NCI-H345 (cell line): Measurements from ENCODE around the gene SLC7A11.

Experiments
- DNase-seq: peaks from one replicate; lab custom pipeline; 2025; lab: John Stamatoyannopoulos, UW

The SLC7A11 gene

DNA sequence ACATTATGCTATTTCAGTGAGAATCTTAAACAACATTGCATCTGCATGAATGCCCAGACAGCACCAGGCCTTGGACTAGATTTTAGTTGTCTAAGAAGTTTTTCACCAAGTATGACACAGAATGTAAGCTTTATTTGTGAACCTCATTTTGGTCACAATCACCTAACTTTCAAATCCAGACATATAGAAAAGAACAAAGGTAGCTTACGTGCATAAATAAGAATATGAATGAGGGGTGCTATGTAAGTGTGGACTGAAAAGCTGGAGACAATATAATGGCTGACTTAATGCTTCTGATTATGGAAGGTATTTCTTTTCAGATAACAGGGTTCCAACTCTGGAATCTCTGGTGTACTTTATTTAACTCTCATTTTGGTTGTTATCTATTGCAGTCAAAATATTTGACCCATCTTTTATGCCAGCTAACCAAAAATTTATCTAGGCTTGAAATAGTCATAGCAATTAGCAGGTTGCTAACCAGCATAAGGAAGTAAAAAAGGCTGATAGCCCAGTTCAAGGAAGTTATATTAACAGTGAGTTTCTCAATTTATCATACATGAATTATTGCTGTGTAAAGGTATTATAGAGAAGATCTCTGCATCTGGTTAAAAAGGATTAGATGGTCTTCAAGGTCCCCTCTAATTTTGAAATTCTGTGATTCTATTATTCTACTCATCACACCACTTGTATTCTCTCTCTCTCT, 36.5 kb downstream of the SLC7A11 start:
- no peak for DNase-seq

DNA sequence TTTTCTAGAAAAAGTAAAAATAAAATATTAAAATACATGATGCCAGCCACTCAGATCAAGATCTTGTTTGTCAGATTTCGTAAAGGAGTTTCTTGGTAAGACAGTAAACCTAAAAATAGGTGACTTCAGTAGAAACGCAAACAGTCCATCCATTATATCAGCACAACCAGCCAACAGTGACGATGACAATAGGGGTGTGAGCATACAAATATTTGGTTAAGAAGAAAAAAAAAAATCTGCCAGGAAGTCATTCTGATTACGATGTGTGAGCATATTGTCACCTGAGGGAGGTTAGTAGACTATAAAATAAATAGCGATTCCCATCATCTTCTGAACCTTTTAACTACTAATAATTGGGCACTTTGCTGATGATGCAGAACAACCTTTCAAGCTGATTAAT, 37.6 kb downstream of the SLC7A11 start:
- peak; percentile 78 for DNase-seq

DNA sequence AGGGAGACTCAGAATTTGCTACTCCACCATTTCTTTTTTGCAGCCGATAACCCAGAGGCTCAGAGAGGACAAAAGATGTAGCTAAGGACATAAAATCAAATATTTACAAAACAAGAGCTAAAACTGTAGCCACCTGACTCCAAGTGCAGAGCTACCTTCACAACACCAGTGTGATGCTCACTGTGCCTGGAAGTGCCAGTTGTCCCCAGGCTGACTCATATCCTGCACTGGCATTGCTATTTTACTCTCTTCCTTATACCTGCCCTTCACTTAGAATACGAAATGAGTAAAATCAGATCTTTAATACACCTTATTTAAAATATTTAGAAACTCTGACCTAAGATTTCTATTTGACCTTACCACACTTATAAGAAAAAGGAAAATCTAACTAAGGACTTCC, 39.5 kb downstream of the SLC7A11 start:
- DNase-seq: no peak

DNA sequence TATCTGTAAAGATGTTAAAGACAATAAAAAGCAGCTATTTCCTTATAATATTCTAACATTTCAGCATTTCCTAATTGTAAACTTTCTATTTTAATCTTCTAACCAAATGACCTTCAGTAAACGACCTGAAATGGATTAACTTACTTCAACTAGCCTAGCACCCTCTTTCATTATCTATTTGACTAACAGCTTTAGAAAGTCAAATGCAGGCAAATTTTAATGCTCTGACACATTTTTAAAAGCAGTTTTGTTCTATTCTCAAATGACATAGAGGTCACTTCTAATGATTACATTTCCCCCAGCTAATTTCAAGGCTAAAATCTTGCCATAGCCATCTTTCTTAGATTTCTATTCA, 41.9 kb downstream of the SLC7A11 start:
- no peak for DNase-seq

DNA sequence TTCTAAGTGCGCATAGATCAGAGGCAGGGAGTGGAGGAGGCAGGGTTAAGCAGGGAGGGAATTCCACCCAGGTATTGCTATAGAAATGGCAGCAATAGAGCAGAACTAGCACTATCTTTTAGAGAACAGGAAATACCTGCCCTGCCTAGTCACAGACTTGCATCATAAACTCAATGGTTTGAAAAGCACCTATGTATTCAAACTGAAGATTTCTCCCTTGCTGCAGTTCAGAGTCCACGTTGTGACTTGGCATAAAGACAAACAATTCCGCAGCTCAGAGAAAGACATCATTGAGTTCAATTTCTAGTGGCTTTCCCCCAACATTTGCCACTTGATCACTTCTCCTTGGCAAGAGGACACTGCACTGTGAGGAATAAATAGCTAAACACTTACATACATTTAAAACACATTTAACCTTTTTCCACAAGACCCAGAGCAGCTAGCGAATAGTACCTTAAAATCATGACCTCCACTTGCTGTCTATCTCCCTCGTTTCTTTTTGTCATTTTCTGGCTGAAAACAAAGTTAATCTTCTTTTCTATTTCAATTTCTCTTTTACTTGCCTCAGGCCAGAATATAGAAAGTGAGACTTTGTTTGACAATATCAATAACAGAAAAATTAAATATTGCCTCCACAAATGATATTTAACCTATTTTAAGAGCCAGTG, 42.4 kb downstream of the SLC7A11 start:
- DNase-seq: peak; percentile 48

DNA sequence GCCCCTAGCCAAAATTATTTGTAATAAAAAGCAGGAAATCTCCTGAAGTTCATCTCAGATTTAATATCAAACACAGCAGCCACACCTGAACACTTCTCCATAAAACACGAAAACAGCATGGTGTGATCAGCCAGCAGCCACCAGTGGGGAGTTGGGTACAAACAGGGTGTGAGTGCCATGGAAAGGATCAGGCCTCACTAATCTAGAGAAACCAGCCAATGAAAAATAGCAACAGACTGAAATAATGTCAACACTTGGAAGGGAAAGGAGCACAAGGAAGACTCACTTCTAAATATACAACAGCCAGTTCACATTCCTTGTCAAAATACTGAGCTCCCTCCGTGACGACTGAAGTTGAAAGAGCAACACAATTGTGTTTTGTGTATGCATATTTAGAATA, 46.0 kb downstream of the SLC7A11 start:
- no peak for DNase-seq

DNA sequence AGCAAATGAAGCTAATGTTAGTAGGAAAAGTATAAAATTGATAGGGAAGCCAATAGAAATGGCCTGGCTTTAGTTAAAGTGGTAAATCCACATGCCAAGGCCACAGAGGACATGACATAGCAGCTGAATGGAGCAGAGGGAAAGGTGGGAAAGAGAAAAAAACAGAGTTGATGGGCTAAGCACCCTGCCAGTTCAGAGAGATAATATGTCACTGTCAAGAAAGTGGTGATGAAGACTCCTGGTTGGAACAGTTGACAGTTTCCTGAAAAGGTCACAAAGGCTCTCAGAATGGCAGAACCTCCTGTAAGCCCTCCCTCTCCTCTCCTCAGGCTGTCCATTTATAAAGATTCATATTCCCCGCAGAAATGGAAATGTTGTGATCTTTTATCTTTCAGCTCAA, 48.2 kb downstream of the SLC7A11 start:
- no peak for DNase-seq

DNA sequence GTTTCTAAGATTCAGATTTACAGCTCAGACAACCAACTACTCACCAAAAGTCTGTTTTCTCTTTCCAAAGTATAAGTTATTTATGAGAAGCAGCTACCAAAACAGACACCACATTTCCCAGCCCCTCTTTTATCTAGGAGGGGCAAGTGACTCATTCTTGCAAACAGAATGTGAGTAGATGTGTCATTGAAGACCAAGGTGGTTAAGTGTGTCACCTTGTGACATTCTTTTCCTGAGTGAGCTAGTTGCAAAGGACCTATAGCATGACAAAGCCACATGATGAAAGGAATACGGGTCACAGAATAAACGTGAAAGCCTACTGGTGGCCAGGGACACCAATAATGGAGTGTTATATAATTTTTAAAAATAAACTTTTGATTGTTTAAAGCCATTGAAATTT, 50.0 kb downstream of the SLC7A11 start:
- DNase-seq: no peak

DNA sequence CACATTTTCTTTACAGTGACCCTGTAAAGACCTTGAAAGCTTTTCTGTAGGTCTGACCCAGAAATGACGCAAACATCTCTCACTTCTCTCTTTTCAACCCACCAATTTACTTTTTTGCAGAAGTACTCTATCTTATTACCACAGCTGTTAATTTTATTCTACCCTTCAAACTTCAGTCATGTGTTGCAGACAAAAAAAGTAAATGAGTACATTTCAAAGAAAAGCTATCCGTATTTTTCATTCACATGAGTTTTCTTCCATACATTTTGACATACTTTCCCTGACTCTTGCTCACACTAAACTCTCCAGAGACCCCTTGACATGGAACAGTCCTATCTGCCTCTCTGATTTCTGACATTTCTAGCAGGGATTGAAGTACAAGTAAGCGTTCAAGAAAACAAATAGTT, 51.7 kb downstream of the SLC7A11 start:
- no peak for DNase-seq

DNA sequence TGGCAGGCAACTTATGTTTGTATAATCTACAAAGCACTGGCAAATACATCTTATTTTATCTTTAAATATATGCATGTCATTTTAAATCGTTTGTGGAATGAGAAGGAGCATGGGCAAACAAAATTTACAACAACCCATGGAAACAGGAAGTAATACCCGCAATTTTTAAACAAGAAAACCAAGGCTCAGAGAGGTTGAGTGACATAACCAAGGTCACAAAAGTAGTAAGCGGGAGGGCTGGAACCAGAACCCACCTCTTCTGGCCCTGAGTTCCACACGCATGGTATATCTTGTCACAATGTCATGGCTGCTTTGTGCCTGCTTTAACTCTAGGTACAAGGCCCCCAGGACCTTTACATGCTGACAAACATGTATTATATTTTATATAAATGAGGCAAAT, 52.9 kb downstream of the SLC7A11 start:
- no peak for DNase-seq

DNA sequence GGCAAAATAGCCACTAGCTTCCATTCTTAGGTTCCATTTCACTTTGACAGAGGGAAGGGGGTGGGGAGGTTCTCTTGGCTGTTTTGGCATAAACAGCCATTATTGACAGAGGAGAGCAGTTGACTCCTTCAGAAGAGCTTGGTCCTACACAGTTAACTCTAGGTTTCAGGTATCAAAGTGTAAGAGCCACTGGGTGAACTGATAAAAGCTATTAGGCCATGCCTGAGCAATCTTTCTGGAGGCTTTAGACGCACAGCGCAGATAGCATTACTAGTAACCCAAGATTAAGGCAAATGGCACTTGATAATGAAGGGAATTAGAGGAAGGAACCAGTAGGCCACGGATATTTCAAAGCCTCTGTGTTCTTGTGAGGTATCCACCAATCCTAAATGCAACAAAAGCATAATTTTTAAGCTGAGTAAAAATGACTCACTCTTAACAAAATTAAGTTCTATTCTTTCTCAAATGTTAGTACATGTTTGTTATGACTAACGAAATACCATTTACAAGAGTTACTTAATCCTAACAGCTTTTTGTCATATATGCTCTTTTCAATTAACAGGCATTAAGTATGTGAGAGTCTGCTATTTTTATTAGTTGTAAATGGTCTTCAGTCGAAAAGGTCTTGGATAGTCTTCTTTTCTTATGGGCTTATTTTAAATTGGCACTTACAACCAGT, 53.6 kb downstream of the SLC7A11 start:
- DNase-seq: no peak

DNA sequence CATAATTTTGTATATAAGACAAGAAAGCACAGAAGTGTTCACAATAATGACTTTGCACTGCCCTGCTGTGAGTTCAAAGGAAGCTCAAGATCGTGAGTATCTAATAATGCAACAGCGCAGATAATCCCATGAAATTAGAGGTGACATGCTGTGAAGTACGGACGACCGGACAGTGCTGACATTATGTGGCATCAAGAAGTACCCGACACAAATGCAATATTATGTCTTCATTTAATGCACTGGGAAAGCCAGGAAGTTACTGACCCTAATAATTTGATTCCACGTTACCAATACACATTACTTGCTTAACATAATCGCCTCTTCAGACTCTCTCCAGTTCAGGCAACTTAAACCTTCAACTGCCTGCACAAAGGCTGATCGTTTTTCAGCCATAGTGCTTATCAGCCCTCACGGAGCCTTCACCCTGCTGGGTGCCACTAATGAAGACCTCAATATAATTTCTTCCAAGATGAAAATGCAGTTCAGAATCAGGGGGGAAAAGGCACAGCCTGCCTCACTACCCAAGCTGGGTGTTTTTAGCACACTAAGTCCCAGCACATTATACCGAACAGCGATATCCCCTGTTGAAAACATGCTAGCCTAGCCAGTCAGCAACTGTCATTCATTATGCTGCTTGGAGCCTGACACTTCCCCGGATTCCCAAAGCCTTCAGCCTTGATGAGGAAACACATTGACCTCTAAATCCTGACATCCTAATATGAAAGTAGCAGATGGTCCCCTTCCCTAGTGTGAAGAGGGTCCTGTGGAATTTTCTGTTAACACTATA, 56.1 kb downstream of the SLC7A11 start:
- DNase-seq: no peak

DNA sequence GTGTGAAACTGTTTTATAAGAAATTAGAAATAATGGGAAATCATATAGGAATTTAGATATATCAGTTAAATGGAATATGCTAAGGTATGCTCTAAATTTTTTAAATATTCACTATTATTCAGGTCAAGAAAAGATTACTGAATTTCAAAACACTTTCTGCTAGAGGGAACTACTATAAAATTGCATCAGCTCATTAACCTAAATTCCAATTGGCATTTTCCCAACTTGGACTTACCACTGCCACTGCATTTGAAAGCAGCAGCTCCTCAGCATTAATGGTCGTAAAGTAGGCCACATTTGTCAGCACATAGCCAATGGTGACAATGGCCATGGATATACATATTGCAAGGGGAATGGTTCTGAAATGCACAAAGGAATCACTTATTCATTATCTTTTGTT, 57.3 kb downstream of the SLC7A11 start:
- DNase-seq: no peak

DNA sequence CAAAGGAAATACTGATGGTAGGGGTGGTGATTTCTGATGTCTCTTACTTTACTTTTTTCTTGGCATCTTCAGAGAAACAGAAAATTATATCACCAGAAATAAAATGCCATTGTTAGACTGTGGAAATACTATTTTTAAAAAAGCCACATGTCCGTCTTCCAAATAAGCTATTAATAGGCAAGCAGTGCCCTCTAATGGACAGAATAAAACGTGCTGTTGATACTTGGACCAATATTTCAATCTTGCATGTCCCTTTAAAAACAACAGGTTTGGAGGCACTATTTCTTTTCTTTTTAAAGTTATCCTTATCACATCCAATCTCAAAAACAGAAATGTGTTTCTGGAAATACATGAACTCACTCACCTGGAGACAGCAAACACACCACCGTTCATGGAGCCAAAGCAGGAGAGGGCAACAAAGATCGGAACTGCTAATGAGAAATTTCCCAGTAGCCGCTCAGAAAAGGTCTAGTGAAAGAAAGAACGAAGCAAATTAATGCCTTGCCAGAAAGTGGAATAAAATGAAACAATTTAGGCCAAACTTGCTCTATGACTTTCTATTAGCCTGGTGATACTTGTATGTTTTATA, 59.2 kb downstream of the SLC7A11 start:
- peak; percentile 32 for DNase-seq

DNA sequence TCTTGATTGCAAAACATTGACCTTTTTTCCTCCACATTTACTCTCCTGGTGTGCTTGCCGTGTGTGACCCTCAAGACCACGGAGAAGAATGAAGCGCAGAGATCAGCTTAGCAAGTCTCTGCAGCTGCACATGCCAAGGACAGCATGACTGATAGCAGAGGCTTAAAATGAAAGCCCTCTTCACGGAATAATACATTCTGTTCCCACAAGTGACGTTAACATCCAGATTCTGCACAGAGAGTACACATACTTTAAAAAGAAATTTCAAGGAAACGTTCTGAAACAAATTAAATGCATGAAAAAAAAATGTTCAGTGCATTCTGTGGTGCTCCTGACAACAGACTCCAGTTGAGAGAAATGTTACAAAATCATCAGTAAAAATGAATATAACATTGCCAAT, 60.9 kb downstream of the SLC7A11 start:
- DNase-seq: no peak

DNA sequence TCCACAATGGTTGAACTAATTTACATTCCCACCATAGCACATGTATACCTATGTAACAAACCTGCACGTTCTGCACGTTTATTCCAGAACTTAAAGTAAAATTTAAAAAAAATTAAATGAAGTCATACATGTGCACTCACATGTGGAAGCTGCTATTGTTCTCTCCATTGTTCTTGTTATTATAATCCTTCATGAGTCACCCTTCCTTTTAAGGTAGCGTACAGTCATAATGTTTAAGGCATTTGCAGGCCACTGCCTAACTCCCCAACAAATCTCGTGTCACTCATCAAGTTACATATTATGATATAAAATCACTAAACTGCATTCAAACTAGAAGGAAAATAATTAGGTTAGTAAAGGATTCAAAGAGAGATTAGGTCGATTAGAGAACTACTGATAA, 63.6 kb downstream of the SLC7A11 start:
- no peak for DNase-seq

DNA sequence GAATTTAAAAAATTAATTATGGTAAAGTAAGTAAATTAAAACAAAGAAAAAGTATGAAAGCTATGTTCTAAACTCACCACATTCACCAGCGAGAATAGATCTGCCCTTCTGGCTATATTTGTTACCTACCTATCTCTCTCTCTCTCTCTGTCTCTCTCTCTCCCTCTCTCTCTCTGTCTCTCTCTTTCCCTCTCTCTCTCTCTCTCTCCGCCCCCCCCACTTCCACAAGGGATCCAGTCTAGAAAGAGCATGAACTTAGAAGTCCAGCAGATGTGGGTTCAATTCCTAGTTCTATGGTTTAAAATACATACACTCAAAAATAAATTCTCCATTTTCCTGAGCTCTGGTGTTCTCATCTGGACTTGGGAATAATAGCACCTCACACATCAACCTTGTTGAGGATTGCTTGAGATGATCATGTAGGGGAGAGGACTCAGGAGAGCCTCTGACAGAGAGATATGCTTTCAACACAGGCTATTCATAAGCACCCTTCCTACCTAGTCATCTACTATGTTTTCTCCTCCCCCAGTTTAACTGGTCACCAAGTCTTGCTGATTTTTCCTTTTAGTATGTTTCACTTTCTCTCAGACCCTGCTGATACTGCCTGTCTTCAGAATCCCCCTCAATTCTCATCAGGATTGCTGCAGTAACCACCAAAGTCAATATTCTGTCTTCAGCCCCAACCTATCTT, 64.7 kb downstream of the SLC7A11 start:
- DNase-seq: no peak

DNA sequence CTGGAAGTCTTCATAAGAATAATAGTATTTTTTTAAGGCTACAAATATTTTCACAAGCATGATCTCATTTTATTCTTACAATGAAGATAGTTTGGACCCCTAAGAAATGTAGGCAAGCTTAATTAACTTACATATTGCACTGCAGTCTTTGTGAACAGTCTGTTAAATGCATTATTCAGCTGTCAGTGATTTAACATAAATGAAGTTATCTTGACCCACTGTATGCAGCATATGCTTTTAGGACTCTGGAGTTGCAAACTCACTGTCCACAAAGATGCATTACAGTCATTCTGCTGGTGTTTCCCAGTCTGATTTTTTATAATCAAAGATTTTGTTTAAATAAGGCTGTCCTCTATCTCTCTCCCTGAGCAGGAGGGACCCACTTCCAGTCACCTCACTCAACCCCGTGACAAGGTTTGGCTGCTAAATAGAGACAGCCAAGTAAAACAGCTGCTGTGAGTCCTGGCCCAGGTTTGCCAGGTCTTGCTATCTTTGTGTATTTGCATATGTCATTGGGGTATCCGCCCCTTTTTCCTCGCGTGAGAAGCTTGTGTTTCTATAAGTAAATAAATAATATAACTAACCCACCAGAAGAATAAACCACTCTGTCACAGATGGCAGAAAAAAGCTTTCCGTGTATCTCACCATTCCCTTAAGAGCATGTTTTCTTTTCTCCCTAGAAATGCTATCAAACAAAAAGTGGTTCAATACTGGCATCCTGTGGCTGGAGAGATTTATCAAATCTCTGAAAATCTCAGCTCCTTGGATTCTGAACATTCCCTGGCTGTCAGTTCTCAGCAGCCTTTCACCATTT, 67.0 kb downstream of the SLC7A11 start:
- DNase-seq: peak; percentile 85

DNA sequence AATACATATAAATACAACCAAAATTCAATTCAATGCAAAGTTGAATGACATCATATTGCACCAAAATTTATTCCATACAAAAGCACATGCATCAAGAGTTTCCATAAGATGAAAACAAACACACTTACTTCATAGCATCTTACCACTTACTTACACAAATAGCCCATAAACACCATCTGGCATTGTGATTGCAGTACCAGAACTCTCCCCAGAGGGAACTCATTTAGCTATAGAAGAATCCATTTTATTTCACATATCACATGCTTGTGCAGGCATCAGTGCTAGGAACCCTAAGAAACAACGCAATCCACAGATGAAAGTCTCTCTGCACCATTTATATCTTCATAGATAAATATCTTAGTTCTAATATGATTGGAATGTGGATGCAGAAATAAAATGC, 77.9 kb downstream of the SLC7A11 start:
- DNase-seq: no peak

DNA sequence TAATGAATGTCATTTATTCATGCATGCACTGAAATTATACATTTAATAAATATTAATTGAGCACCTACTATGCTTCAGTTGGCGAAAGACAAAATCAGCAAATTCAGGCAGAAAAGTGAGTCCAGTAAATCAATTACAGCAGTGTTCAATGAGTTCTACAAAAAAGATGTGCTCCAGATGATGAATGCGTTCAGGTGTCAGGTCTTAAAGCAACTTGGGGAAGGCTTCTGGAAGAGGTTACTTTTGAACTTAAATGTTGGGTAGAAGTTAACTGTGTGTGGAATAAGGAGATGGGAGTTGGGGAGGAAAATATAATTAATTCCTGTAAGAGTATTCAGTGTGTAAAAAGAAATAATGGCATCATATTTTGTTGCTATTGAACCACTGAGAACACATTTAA, 79.0 kb downstream of the SLC7A11 start:
- no peak for DNase-seq

DNA sequence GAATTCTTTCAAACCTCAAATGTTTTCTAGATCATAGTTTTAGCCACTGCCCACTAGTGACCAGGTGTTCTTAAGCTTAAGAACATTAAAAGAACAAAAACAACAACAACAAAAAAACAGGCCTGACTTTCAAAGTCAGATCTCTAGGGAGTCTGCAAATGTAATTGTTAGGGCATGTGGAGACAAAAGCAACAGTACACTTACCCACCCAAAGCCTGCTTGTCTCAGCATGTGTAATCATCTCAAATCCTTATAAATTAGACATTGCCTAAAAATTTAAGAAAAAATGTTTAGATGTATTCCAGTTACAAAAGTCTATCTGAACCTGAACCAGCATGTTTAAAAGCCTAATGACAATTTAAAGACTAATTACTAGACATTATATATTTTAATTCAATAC, 79.9 kb downstream of the SLC7A11 start:
- DNase-seq: no peak
